Measurements from ENCODE around the gene SPO11. TPM values are rescaled to one million over a fixed set of nuclear protein-coding genes. Genes with fewer than 3 reads are reported as not detected.
A peak's percentile ranks its signal among the peaks of the same experiment; 100 is the strongest.

The SPO11 gene
- total and polyA plus RNA-seq, 3 experiments from 2014 or later = not detected

GRCh38 chr20:57375652-57376230 lies 46.1 kb downstream of the SPO11 start:
- DNase-seq = no peak
- H3K4me3 Mint-ChIP-seq = no peak overlapping the region
- peaks cover 0 to 96% (median 34%) of the 10 kb centered on the region in 3 donors for H3K36me3 Mint-ChIP-seq
- H3K4me1 Mint-ChIP-seq = peaks cover 2 to 24% (median 17%) of the 10 kb centered on the region in 3 donors
- no peak overlapping the region for H3K4me3 ChIP-seq (ENCODE audit: low read length)
- no peaks in the 10 kb centered on the region for H3K27me3 ChIP-seq (ENCODE audit: insufficient read depth, low read length, poor library complexity, severe bottlenecking)
- peak overlapping the region in 5 of 8 donors; percentile 49 to 96 (median 60) for H3K27ac Mint-ChIP-seq
- H3K27me3 Mint-ChIP-seq = no peaks in the 10 kb centered on the region
- POLR2A ChIA-PET = no interaction called here
- peaks cover 9% of the 10 kb centered on the region for H3K4me1 ChIP-seq (ENCODE audit: insufficient read depth, low read length)
- CTCF ChIA-PET = interaction anchor here (0.8 to 1.6 kb wide), 4 partner anchors 23 to 123 kb away, joined by 3 to 7 read pairs (median 4); no protein-coding TSS in a partner anchor
- H3K27ac ChIP-seq (ENCODE audit: low read depth, low read length) = no peak overlapping the region
- no peaks in the 10 kb centered on the region for H3K9me3 Mint-ChIP-seq
- peaks cover 72% of the 10 kb centered on the region for H3K36me3 ChIP-seq (ENCODE audit: insufficient read depth, low read length)
- H3K9me3 ChIP-seq (ENCODE audit: low read length) = no peaks in the 10 kb centered on the region

DNA sequence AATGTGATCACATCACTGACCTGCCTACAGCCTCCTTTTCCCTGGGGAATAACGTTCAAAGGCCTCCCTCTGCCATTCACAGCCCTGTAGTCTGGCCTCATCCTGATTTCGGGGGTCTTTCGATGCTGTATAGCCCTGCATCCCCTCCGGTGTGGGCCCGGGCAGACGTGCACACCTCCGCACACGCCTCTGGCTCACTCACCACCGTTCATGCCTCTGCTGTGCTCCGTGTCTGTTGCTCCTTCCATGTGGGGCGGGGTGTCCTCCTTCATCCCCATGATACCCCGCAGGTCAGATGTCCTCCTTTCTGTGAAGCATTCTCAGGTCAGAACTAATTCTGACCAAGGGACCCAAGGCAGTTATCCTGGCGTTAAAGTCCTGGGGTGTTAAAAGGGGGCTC lies 47.7 kb downstream of the SPO11 start:
- no peaks in the 10 kb centered on the region for H3K27me3 ChIP-seq (ENCODE audit: insufficient read depth, low read length, poor library complexity, severe bottlenecking)
- ChIA-PET POLR2A (no interaction called here), CTCF (interaction anchor here (1.6 kb wide), 1 partner anchor 21 kb away, joined by 7 read pairs; no protein-coding TSS in a partner anchor)
- H3K4me1 Mint-ChIP-seq = peaks cover 8 to 34% (median 26%) of the 10 kb centered on the region in 3 donors
- no peak overlapping the region for H3K4me3 ChIP-seq (ENCODE audit: low read length)
- no peaks in the 10 kb centered on the region for H3K9me3 ChIP-seq (ENCODE audit: low read length)
- H3K4me1 ChIP-seq (ENCODE audit: insufficient read depth, low read length) = peaks cover 14% of the 10 kb centered on the region
- peaks cover 0 to 88% (median 25%) of the 10 kb centered on the region in 3 donors for H3K36me3 Mint-ChIP-seq
- H3K27ac ChIP-seq (ENCODE audit: low read depth, low read length) = no peak overlapping the region
- H3K36me3 ChIP-seq (ENCODE audit: insufficient read depth, low read length) = peaks cover 60% of the 10 kb centered on the region
- H3K27me3 Mint-ChIP-seq = no peaks in the 10 kb centered on the region
- no peak overlapping the region for H3K4me3 Mint-ChIP-seq
- no peaks in the 10 kb centered on the region for H3K9me3 Mint-ChIP-seq
- H3K27ac Mint-ChIP-seq = peak overlapping the region in 2 of 8 donors; percentile 48 to 63
- DNase-seq = no peak

- Mint-ChIP-seq H3K27ac (peak overlapping the region in 1 of 8 donors; percentile 48), H3K9me3 (no peaks in the 10 kb centered on the region), H3K27me3 (no peaks in the 10 kb centered on the region), H3K4me1 (peaks cover 14 to 42% (median 33%) of the 10 kb centered on the region in 3 donors), H3K4me3 (no peak overlapping the region), H3K36me3 (peaks cover 0 to 81% (median 25%) of the 10 kb centered on the region in 3 donors)
- Histone ChIP-seq H3K4me1 (ENCODE audit: insufficient read depth, low read length) (peaks cover 20% of the 10 kb centered on the region), H3K27me3 (ENCODE audit: insufficient read depth, low read length, poor library complexity, severe bottlenecking) (no peaks in the 10 kb centered on the region), H3K9me3 (ENCODE audit: low read length) (no peaks in the 10 kb centered on the region), H3K36me3 (ENCODE audit: insufficient read depth, low read length) (peaks cover 60% of the 10 kb centered on the region), H3K27ac (ENCODE audit: low read depth, low read length) (no peak overlapping the region), H3K4me3 (ENCODE audit: low read length) (no peak overlapping the region)
- DNase-seq = no peak
- ChIA-PET POLR2A (interaction anchor here (0.6 kb wide), 1 partner anchor 21 kb away, joined by 3 read pairs; no protein-coding TSS in a partner anchor), CTCF (interaction anchor here (1.6 to 2.1 kb wide), 2 partner anchors 10 to 118 kb away, joined by 5 to 11 read pairs; no protein-coding TSS in a partner anchor)
Measured at GRCh38 chr20:57378107-57378506, 48.5 kb downstream of the SPO11 start.

GRCh38 chr20:57378646-57379262 lies 49.2 kb downstream of the SPO11 start:
- Mint-ChIP-seq H3K36me3 (peaks cover 0 to 74% (median 20%) of the 10 kb centered on the region in 3 donors), H3K27me3 (no peaks in the 10 kb centered on the region), H3K9me3 (no peaks in the 10 kb centered on the region), H3K27ac (peak overlapping the region in 3 of 8 donors; percentile 10 to 45 (median 33)), H3K4me1 (peaks cover 20 to 45% (median 36%) of the 10 kb centered on the region in 3 donors), H3K4me3 (no peak overlapping the region)
- no peaks in the 10 kb centered on the region for H3K9me3 ChIP-seq (ENCODE audit: low read length)
- ChIA-PET POLR2A (no interaction called here), CTCF (interaction anchor here (1.0 to 2.1 kb wide), 4 partner anchors 9 to 120 kb away, joined by 3 to 11 read pairs (median 8); no protein-coding TSS in a partner anchor)
- H3K36me3 ChIP-seq (ENCODE audit: insufficient read depth, low read length) = peaks cover 54% of the 10 kb centered on the region
- no peaks in the 10 kb centered on the region for H3K27me3 ChIP-seq (ENCODE audit: insufficient read depth, low read length, poor library complexity, severe bottlenecking)
- DNase-seq = no peak
- no peak overlapping the region for H3K27ac ChIP-seq (ENCODE audit: low read depth, low read length)
- H3K4me3 ChIP-seq (ENCODE audit: low read length) = no peak overlapping the region
- H3K4me1 ChIP-seq (ENCODE audit: insufficient read depth, low read length) = peaks cover 20% of the 10 kb centered on the region

- H3K36me3 ChIP-seq (ENCODE audit: insufficient read depth, low read length) = peaks cover 50% of the 10 kb centered on the region
- Mint-ChIP-seq H3K4me3 (no peak overlapping the region), H3K4me1 (peaks cover 23 to 46% (median 40%) of the 10 kb centered on the region in 3 donors), H3K27ac (peak overlapping the region in 3 of 8 donors; percentile 10 to 54 (median 33)), H3K36me3 (peaks cover 0 to 71% (median 19%) of the 10 kb centered on the region in 3 donors), H3K9me3 (no peaks in the 10 kb centered on the region), H3K27me3 (no peaks in the 10 kb centered on the region)
- no peak overlapping the region for H3K27ac ChIP-seq (ENCODE audit: low read depth, low read length)
- no peaks in the 10 kb centered on the region for H3K27me3 ChIP-seq (ENCODE audit: insufficient read depth, low read length, poor library complexity, severe bottlenecking)
- no peak overlapping the region for H3K4me3 ChIP-seq (ENCODE audit: low read length)
- ChIA-PET POLR2A (interaction anchor here (1.4 kb wide), 1 partner anchor 19 kb away, joined by 4 read pairs; no protein-coding TSS in a partner anchor), CTCF (interaction anchor here (1.0 to 2.1 kb wide), 5 partner anchors 8 to 119 kb away, joined by 3 to 11 read pairs (median 5); no protein-coding TSS in a partner anchor)
- H3K4me1 ChIP-seq (ENCODE audit: insufficient read depth, low read length) = peaks cover 18% of the 10 kb centered on the region
- H3K9me3 ChIP-seq (ENCODE audit: low read length) = no peaks in the 10 kb centered on the region
- DNase-seq = no peak
Measured at GRCh38 chr20:57379263-57379647, 49.7 kb downstream of the SPO11 start.

DNA sequence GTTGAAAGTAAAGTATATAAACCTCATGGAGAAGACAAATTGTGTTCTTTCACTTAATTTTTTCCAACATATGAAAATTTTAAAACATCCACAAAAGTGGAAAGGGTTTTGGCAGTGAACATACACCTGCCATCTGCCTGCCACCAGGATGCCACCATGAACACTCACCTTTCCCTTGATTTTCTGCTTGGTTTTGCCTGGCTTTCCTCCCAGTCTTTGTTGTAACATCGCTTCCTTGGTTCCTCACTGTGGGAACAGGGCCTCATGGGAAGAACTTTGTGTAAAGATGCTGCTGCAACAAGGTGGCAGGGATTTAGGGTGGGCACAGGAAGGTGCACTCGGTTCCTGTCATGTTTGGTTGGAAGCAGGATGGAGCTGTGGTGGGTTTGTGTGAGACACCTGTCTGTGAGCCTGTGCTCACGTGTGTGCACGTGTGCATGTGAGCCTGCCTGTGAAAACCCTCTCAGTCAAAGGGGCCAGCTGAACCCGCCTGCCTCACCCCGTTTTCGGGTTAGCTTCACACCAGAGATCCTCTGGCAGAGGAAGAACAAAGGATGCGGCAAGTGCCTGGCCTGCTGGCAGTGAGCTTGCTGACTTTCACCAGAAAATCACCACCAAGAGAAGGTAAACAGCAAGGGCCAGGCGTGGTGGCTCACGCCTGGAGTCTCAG lies 50.6 kb downstream of the SPO11 start:
- Mint-ChIP-seq H3K36me3 (peaks cover 0 to 65% (median 15%) of the 10 kb centered on the region in 3 donors), H3K4me1 (peaks cover 26 to 44% (median 42%) of the 10 kb centered on the region in 3 donors), H3K27me3 (no peaks in the 10 kb centered on the region), H3K9me3 (no peaks in the 10 kb centered on the region), H3K27ac (peak overlapping the region in 2 of 8 donors; percentile 63 to 83), H3K4me3 (peak overlapping the region in 1 of 7 donors; percentile 13)
- H3K27me3 ChIP-seq (ENCODE audit: insufficient read depth, low read length, poor library complexity, severe bottlenecking) = no peaks in the 10 kb centered on the region
- peaks cover 40% of the 10 kb centered on the region for H3K36me3 ChIP-seq (ENCODE audit: insufficient read depth, low read length)
- no peak overlapping the region for H3K27ac ChIP-seq (ENCODE audit: low read depth, low read length)
- POLR2A ChIA-PET = interaction anchor here (1.2 to 1.4 kb wide), 2 partner anchors 10 to 18 kb away, joined by 4 to 5 read pairs; no protein-coding TSS in a partner anchor
- no peak for DNase-seq
- H3K4me3 ChIP-seq (ENCODE audit: low read length) = no peak overlapping the region
- H3K9me3 ChIP-seq (ENCODE audit: low read length) = no peaks in the 10 kb centered on the region
- peaks cover 11% of the 10 kb centered on the region for H3K4me1 ChIP-seq (ENCODE audit: insufficient read depth, low read length)
- CTCF ChIA-PET = interaction anchor here (1.0 to 2.1 kb wide), 9 partner anchors 7 to 118 kb away, joined by 3 to 14 read pairs (median 4); partner anchors contain the start of gene RBM38

DNA sequence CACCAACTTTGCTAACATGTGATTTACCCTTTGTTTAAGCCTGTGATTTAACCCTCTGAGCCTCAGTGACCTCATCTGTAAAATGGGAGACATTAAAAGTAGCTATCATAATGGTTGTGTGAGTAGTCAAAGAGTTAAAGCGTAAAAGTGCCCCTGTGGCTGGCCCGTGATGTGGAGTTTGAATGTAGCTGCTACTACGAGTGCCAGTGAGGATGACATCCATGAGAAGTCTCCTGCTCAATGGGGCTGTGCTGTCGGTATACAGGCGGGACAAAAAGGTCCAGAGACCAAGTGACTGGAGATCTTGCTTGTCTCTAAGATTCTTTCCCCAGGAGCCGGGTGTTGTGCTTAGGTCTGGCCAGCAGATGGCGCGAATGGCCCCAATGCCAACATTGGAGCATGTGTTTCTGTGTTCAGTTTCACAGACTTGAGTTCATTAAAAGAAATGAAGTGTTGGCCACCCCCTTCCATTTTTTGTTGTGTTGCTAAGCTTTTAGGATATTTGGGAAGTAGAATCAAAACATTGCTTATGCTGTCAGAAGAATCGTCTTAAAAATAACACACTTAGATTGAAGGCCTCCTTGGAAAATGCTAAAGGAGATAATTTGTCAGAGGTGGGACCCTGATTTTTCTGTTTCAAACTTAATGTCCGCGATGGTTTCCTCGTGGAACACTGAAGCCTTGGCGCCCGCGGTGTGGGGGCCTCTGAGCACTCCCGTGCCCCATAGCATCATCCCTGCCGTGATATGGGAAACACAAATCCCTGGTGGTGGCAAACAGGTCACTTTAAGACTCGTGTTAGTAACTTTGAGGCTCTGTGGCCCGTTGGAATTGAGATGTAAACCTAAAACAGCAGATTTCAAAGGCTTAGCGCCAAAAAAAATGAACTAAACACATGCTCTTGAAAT lies 52.2 kb downstream of the SPO11 start:
- peaks cover 24 to 44% (median 38%) of the 10 kb centered on the region in 3 donors for H3K4me1 Mint-ChIP-seq
- H3K36me3 ChIP-seq (ENCODE audit: insufficient read depth, low read length) = peaks cover 25% of the 10 kb centered on the region
- H3K27ac Mint-ChIP-seq = peak overlapping the region; percentile 31 to 83 (median 61)
- H3K27me3 ChIP-seq (ENCODE audit: insufficient read depth, low read length, poor library complexity, severe bottlenecking) = no peaks in the 10 kb centered on the region
- H3K9me3 Mint-ChIP-seq = no peaks in the 10 kb centered on the region
- H3K4me3 Mint-ChIP-seq = peak overlapping the region in 1 of 7 donors; percentile 62
- peak; percentile 74 to 88 (median 78) for DNase-seq
- peaks cover 0 to 51% (median 6%) of the 10 kb centered on the region in 3 donors for H3K36me3 Mint-ChIP-seq
- H3K4me1 ChIP-seq (ENCODE audit: insufficient read depth, low read length) = peaks cover 11% of the 10 kb centered on the region
- no peaks in the 10 kb centered on the region for H3K9me3 ChIP-seq (ENCODE audit: low read length)
- H3K27ac ChIP-seq (ENCODE audit: low read depth, low read length) = no peak overlapping the region
- no peak overlapping the region for H3K4me3 ChIP-seq (ENCODE audit: low read length)
- H3K27me3 Mint-ChIP-seq = no peaks in the 10 kb centered on the region
- POLR2A ChIA-PET = interaction anchor here (1.5 kb wide), 1 partner anchor 54 kb away, joined by 3 read pairs; no protein-coding TSS in a partner anchor
- CTCF ChIA-PET = interaction anchor here (0.8 to 3.1 kb wide), 22 partner anchors 8 to 238 kb away, joined by 3 to 16 read pairs (median 4); partner anchors contain the start of genes RBM38 and ZBP1
